Measurements from ENCODE around the gene DDX55.

DNA sequence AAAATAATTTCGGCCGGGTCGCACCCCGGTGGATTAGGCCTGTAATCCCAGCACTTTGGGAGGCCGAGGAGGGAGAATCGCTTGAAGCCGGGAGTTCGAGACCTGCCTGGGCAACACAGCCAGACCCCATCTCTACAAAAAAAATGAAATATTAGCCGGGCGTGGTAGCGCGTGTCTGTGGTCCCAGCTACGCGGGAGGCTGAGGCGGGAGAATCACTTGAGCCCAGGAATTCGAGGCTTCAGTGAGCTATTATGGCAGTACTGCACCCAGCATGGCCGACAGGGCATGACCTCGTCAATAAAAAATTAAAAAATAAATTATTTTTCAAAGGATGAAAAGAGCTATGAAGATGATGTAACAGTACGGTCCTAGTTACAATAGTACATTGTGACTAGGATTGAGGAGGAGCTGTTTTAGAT lies 32.3 kb downstream of the DDX55 start:
- TF ChIP-seq, protein P1, sequence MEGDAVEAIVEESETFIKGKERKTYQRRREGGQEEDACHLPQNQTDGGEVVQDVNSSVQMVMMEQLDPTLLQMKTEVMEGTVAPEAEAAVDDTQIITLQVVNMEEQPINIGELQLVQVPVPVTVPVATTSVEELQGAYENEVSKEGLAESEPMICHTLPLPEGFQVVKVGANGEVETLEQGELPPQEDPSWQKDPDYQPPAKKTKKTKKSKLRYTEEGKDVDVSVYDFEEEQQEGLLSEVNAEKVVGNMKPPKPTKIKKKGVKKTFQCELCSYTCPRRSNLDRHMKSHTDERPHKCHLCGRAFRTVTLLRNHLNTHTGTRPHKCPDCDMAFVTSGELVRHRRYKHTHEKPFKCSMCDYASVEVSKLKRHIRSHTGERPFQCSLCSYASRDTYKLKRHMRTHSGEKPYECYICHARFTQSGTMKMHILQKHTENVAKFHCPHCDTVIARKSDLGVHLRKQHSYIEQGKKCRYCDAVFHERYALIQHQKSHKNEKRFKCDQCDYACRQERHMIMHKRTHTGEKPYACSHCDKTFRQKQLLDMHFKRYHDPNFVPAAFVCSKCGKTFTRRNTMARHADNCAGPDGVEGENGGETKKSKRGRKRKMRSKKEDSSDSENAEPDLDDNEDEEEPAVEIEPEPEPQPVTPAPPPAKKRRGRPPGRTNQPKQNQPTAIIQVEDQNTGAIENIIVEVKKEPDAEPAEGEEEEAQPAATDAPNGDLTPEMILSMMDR (IDR thresholded peaks at IDR 0.05): no peak
- TF ChIP-seq POLR2A (IDR thresholded peaks at IDR 0.05): no peak
